H1 (cell line): ENCODE results near the gene LYPD6B. TPM values are rescaled to one million over a fixed set of nuclear protein-coding genes. Genes with fewer than 3 reads are reported as not detected.

Experiments
- CTCF ChIA-PET: fragments of 300-600 bp; sonication (Branson Sonifier 250); formaldehyde crosslinking; loops from one replicate; lab custom pipeline; 2021; ENCODE audit not compliant: partially characterized antibody; lab: Charles Lee
- POLR2A ChIA-PET: fragments of 300-600 bp; sonication (Branson Sonifier 250); formaldehyde crosslinking; loops from one replicate; lab custom pipeline; 2021; ENCODE audit warnings: inconsistent platforms; ENCODE audit not compliant: partially characterized antibody; lab: Charles Lee
- DNase-seq, 2 experiments: peaks; one replicate each; pipeline versions ENCODE4 v3.0.0 to v3.0.0-alpha.2; 2010 to 2022; ENCODE audit warnings: low spot score in 2 of 2, low read depth in 1 of 2, mixed read lengths in 1 of 2
- FAIRE-seq: peaks from 2 replicates; lab custom pipeline; 2011; peaks lifted over from hg19 to GRCh38; lab: Jason Lieb, UNC
- H2AFZ ChIP-seq: 2 replicates; pipeline ENCODE4 v1.8.1; 2012; ENCODE audit warnings: low read length, inconsistent platforms
- H2AK5ac ChIP-seq: 2 replicates; pipeline ENCODE4 v1.6.1; 2013; ENCODE audit warnings: low read depth, low read length
- H2BK120ac ChIP-seq: replicated peaks from 2 replicates; pipeline ENCODE3; 2013; ENCODE audit warnings: low read depth, low read length, inconsistent platforms
- H2BK12ac ChIP-seq: 2 replicates; pipeline ENCODE4 v1.6.1; 2013; ENCODE audit warnings: low read depth, low read length
- H2BK15ac ChIP-seq: 2 replicates; pipeline ENCODE4 v1.6.1; 2013; ENCODE audit warnings: low read length
- H2BK20ac ChIP-seq: 2 replicates; pipeline ENCODE4 v1.6.1; 2013; ENCODE audit warnings: low read length
- H2BK5ac ChIP-seq: 2 replicates; pipeline ENCODE4 v1.6.1; 2013; ENCODE audit warnings: low read depth, low read length
- H3K14ac ChIP-seq: 2 replicates; pipeline ENCODE4 v1.6.1; 2013; ENCODE audit warnings: inconsistent platforms; ENCODE audit not compliant: insufficient read length
- H3K18ac ChIP-seq: 2 replicates; pipeline ENCODE4 v1.6.1; 2013; ENCODE audit warnings: low read length; ENCODE audit errors: extremely low read depth
- H3K23ac ChIP-seq: 2 replicates; pipeline ENCODE4 v1.6.1; 2013; ENCODE audit warnings: inconsistent platforms; ENCODE audit not compliant: insufficient read length
- H3K23me2 ChIP-seq: 2 replicates; pipeline ENCODE4 v1.6.1; 2013; ENCODE audit warnings: low read depth, low read length
- H3K27ac ChIP-seq: 2 replicates; pipeline ENCODE4 v1.6.1; 2011; ENCODE audit warnings: low read depth, low read length, inconsistent platforms
- H3K27me3 ChIP-seq, 4 experiments: replicated peaks in 1 of 4; 1 replicate in 1 of 4; 2 replicates in 3 of 4; pipeline versions ENCODE4 v1.6.1 to v1.8.1; 2011 to 2013; ENCODE audit warnings: low read length in 3 of 4, mild to moderate bottlenecking in 3 of 4, inconsistent platforms in 2 of 4, mixed read lengths in 2 of 4, moderate library complexity in 1 of 4; ENCODE audit not compliant: control insufficient read depth in 3 of 4, insufficient read depth in 3 of 4; ENCODE audit errors: extremely low read depth in 1 of 4
- H3K36me3 ChIP-seq, 4 experiments: 2 replicates each; pipeline versions ENCODE4 v1.6.1 to v1.8.1; 2011 to 2013; ENCODE audit warnings: mild to moderate bottlenecking in 4 of 4, low read length in 3 of 4, moderate library complexity in 2 of 4, control low read depth in 1 of 4, inconsistent platforms in 1 of 4; ENCODE audit not compliant: insufficient read depth in 4 of 4, control insufficient read depth in 2 of 4
- H3K4ac ChIP-seq: replicated peaks from 2 replicates; pipeline ENCODE3; 2013; ENCODE audit warnings: low read length, low read depth, mixed read lengths, inconsistent platforms; ENCODE audit not compliant: insufficient read length
- H3K4me1 ChIP-seq, 4 experiments: replicated peaks in 1 of 4; 1 replicate in 1 of 4; 2 replicates in 3 of 4; pipeline versions ENCODE4 v1.6.1 to v1.8.1; 2011 to 2013; ENCODE audit warnings: low read length in 3 of 4, inconsistent platforms in 2 of 4, mixed read lengths in 1 of 4; ENCODE audit not compliant: insufficient read depth in 4 of 4, control insufficient read depth in 3 of 4
- H3K4me2 ChIP-seq, 2 experiments: 2 replicates each; pipeline versions ENCODE4 v1.6.1 to v1.8.1; 2011 to 2013; ENCODE audit warnings: low read depth in 2 of 2, low read length in 2 of 2, control low read depth in 1 of 2, inconsistent platforms in 1 of 2, mild to moderate bottlenecking in 1 of 2; ENCODE audit not compliant: insufficient read depth in 1 of 2
- H3K4me3 ChIP-seq, 4 experiments: fragments of 200-600, 300-600 bp in 1 of 4; sonication (generic), shearing (Covaris generic), sonication (Bioruptor Twin) in 1 of 4; 2 replicates each; pipeline versions ENCODE4 v1.5.1 to v1.8.1; 2011 to 2016; ENCODE audit warnings: low read length in 4 of 4, low read depth in 3 of 4, control low read depth in 2 of 4, inconsistent platforms in 2 of 4, mild to moderate bottlenecking in 2 of 4, mixed read lengths in 1 of 4, moderate library complexity in 1 of 4; ENCODE audit not compliant: insufficient read depth in 2 of 4; ENCODE audit errors: extremely low read depth in 1 of 4
- H3K56ac ChIP-seq: replicated peaks from 2 replicates; pipeline ENCODE3; 2013; ENCODE audit warnings: low read depth, mild to moderate bottlenecking, mixed read lengths, low read length, inconsistent platforms; ENCODE audit not compliant: insufficient read length
- H3K79me1 ChIP-seq: 2 replicates; pipeline ENCODE4 v1.6.1; 2013; ENCODE audit warnings: low read depth, low read length, control low read depth
- H3K79me2 ChIP-seq, 2 experiments: 2 replicates each; pipeline versions ENCODE4 v1.6.1 to v1.8.1; 2012 to 2013; ENCODE audit warnings: low read length in 2 of 2, mild to moderate bottlenecking in 2 of 2, inconsistent platforms in 1 of 2; ENCODE audit not compliant: insufficient read depth in 2 of 2, control insufficient read depth in 1 of 2
- H3K9ac ChIP-seq, 4 experiments: replicated peaks in 1 of 4; 1 replicate in 1 of 4; 2 replicates in 3 of 4; pipeline versions ENCODE4 v1.6.1 to v1.8.1; 2011 to 2013; ENCODE audit warnings: low read depth in 3 of 4, low read length in 3 of 4, control low read depth in 2 of 4, mild to moderate bottlenecking in 2 of 4, moderate library complexity in 2 of 4, inconsistent platforms in 1 of 4; ENCODE audit errors: extremely low read depth in 1 of 4
- H3K9me3 ChIP-seq, 2 experiments: 2 replicates each; pipeline versions ENCODE4 v1.6.1 to v1.8.1; 2012 to 2013; ENCODE audit warnings: mild to moderate bottlenecking in 2 of 2, moderate library complexity in 2 of 2, control low read depth in 1 of 2, inconsistent platforms in 1 of 2, low read depth in 1 of 2, low read length in 1 of 2, mixed read lengths in 1 of 2; ENCODE audit not compliant: insufficient read depth in 2 of 2
- H4K20me1 ChIP-seq, 2 experiments: replicated peaks in 1 of 2; 2 replicates each; pipeline versions ENCODE3 to v1.8.1; 2011 to 2013; ENCODE audit warnings: inconsistent platforms in 2 of 2, low read length in 2 of 2, mild to moderate bottlenecking in 1 of 2; ENCODE audit not compliant: insufficient read depth in 2 of 2, control insufficient read depth in 1 of 2
- H4K5ac ChIP-seq: 2 replicates; pipeline ENCODE4 v1.6.1; 2013; ENCODE audit warnings: low read length, low read depth, mixed read lengths, inconsistent platforms; ENCODE audit not compliant: insufficient read length
- H4K8ac ChIP-seq: 2 replicates; pipeline ENCODE4 v1.8.0; 2013; ENCODE audit warnings: mild to moderate bottlenecking, moderate library complexity, low read length, inconsistent platforms; ENCODE audit not compliant: insufficient read depth; ENCODE audit errors: extremely low read depth
- H4K91ac ChIP-seq: replicated peaks from 2 replicates; pipeline ENCODE3; 2013; ENCODE audit warnings: low read length, mixed read lengths, inconsistent platforms; ENCODE audit not compliant: insufficient read length
- CHD1 ChIP-seq: IDR thresholded peaks from 2 replicates; pipeline ENCODE4 v1.6.1; 2012; ENCODE audit warnings: low read depth, low read length, improper control_type of control experiment
- HDAC2 ChIP-seq, 2 experiments: fragments of 300-600 bp in 1 of 2; sonication (generic) in 1 of 2; IDR thresholded peaks; 2 replicates each; pipeline ENCODE4 v1.6.1; 2011 to 2012; ENCODE audit warnings: low read depth in 2 of 2, low read length in 2 of 2, mild to moderate bottlenecking in 2 of 2, moderate library complexity in 2 of 2, borderline replicate concordance in 1 of 2, inconsistent platforms in 1 of 2
- NRF1 ChIP-seq: IDR thresholded peaks from 2 replicates; pipeline ENCODE4 v1.6.1; 2011; ENCODE audit warnings: mild to moderate bottlenecking, low read depth, low read length, improper control_type of control experiment
- PHF8 ChIP-seq: fragments of 200-600 bp; sonication (generic); conservative IDR thresholded peaks from 2 replicates; pipeline ENCODE4 v1.7.1; 2012; ENCODE audit warnings: low read depth, mild to moderate bottlenecking, inconsistent platforms, low read length, moderate library complexity
- RXRA ChIP-seq: IDR thresholded peaks from 2 replicates; pipeline ENCODE4 v1.6.1; 2011; ENCODE audit warnings: low read depth, mild to moderate bottlenecking, low read length, moderate library complexity; ENCODE audit not compliant: insufficient read depth
- SP4 ChIP-seq: IDR thresholded peaks from 2 replicates; pipeline ENCODE4 v1.6.1; 2012; ENCODE audit warnings: low read length, inconsistent platforms
- WGBS, 2 experiments: shearing (Covaris generic) in 1 of 2; methylation state at CpG; one replicate each; pipeline versions ENCODE4 v1.1.6 to v1.1.7; 2013 to 2015; ENCODE audit warnings: low lambda C conversion rate in 2 of 2, mixed read lengths in 2 of 2, inconsistent platforms in 1 of 2, low coverage in 1 of 2, missing lambda C conversion rate in 1 of 2; ENCODE audit not compliant: insufficient replicate concordance in 2 of 2, insufficient coverage in 1 of 2, insufficient read length in 1 of 2; ENCODE audit errors: extremely low coverage in 1 of 2, missing lambda C conversion rate in 1 of 2; 5-methylcytosine and 5-hydroxymethylcytosine counted together
- polyA plus RNA-seq, 7 experiments: library from polyadenylated mRNA; depleted of rRNA in 3 of 7; stranded (reverse) in 5 of 7; unstranded in 2 of 7; fragments of >200 nt in 5 of 7; fragments of 200-250 nt in 2 of 7; gene quantifications; 1 replicate in 5 of 7; 2 replicates in 1 of 7; 4 replicates in 1 of 7; pipeline versions ENCODE4 v1.2.1 to v1.2.3, GENCODE V29; 2011 to 2013; ENCODE audit warnings: missing spikeins in 2 of 7, mixed read lengths in 2 of 7
- total RNA-seq: library from RNA; stranded (reverse); fragmentation: NEBNext Ultra II Directional; extraction: Animal tissue kit (Norgen Biotek cat#: 25700); gene quantifications from 2 replicates; pipeline ENCODE4 v1.2.1, GENCODE V29; 2021

The LYPD6B gene
- total and polyA plus RNA-seq, 2 of the 8 experiments (the other 6 are each of a cell fraction or from before 2014, with no cell fraction given), result 2.2 to 3.5 TPM

- Histone ChIP-seq H3K79me2 (no peaks in the 10 kb centered on the region), H3K9ac (no peak overlapping the region), H3K36me3 (no peaks in the 10 kb centered on the region), H4K91ac (no peak overlapping the region), H2BK120ac (no peak overlapping the region), H3K18ac (no peak overlapping the region), H2BK12ac (no peak overlapping the region), H3K23ac (no peak overlapping the region), H4K5ac (no peak overlapping the region), H3K79me1 (no peaks in the 10 kb centered on the region), H3K4me3 (no peak overlapping the region), H2BK5ac (no peak overlapping the region), H3K9me3 (no peaks in the 10 kb centered on the region), H2BK15ac (no peak overlapping the region), H2BK20ac (no peak overlapping the region), H3K23me2 (no peaks in the 10 kb centered on the region), H4K20me1 (no peaks in the 10 kb centered on the region), H4K8ac (no peak overlapping the region; the same call in 1 of the 2 replicates), H3K27ac (no peak overlapping the region), H3K4me1 (no peaks in the 10 kb centered on the region), H3K56ac (no peak overlapping the region), H3K27me3 (no peaks in the 10 kb centered on the region), H3K4me2 (no peak overlapping the region), H2AFZ (no peak overlapping the region), H3K14ac (no peak overlapping the region), H3K4ac (no peak overlapping the region), H2AK5ac (no peak overlapping the region)
- 86% methylated on average over 12 of the region's 12 CpGs; no CpG with 5 or more reads in 1 of the 2 experiments for WGBS, 2 experiments
- DNase-seq (no peak), FAIRE-seq (no peak)
- POLR2A ChIA-PET, result no interaction called here
- TF ChIP-seq HDAC2 (IDR thresholded peaks at IDR 0.05; ENCODE audit: borderline replicate concordance in 1 of 2, low read depth in 2 of 2, low read length in 2 of 2) (no peak), RXRA (no peak), SP4 (no peak), CHD1 (no peak), NRF1 (no peak), PHF8 (no peak)
- CTCF ChIA-PET, result interaction anchor here (1.0 to 4.7 kb wide), 3 partner anchors 13 to 210 kb away, joined by 4 to 24 read pairs (median 8); no protein-coding TSS in a partner anchor
These were observed 62.5 kb downstream of the LYPD6B start for GRCh38 chr2:149100739-149101699.
